SK-N-SH treated with all-trans-retinoic acid at 6 μM for 48 hours (cell line): Measurements from ENCODE around the gene ABI3BP.

Experiments
- ARNTL ChIP-seq: fragments of 450-650 bp; formaldehyde crosslinking; IDR thresholded peaks from 2 replicates; pipeline ENCODE4 v1.5.0; 2020; ENCODE audit warnings: low read depth, mild to moderate bottlenecking, moderate library complexity, borderline replicate concordance
- BACH2 ChIP-seq: fragments of 250-450 bp; sonication (Bioruptor Pico); IDR thresholded peaks from 2 replicates; pipeline ENCODE4 v1.9.0; 2021; ENCODE audit warnings: mild to moderate bottlenecking, borderline replicate concordance
- CREB5 ChIP-seq: fragments of 250-450 bp; sonication (Bioruptor Pico); IDR thresholded peaks from 2 replicates; pipeline ENCODE4 v1.5.1; 2020; ENCODE audit warnings: low read depth, mild to moderate bottlenecking, moderate library complexity
- OSR1 ChIP-seq: fragments of 250-450 bp; sonication (Bioruptor Pico); IDR thresholded peaks from 2 replicates; pipeline ENCODE4 v1.8.0; 2022; ENCODE audit warnings: moderate library complexity, mild to moderate bottlenecking, inconsistent platforms
- POU6F1 ChIP-seq: fragments of 250-450 bp; sonication (Bioruptor Pico); IDR thresholded peaks from 2 replicates; pipeline ENCODE4 v1.8.0; 2021; ENCODE audit warnings: low read depth, mild to moderate bottlenecking, moderate library complexity, borderline replicate concordance
- PPARA ChIP-seq: fragments of 250-450 bp; sonication (Bioruptor Pico); IDR thresholded peaks from 2 replicates; pipeline ENCODE4 v1.5.0; 2020; ENCODE audit warnings: mild to moderate bottlenecking, borderline replicate concordance
- RARB ChIP-seq: fragments of 250-450 bp; sonication (Bioruptor Pico); IDR thresholded peaks from 2 replicates; pipeline ENCODE4 v1.8.0; 2021; ENCODE audit warnings: mild to moderate bottlenecking, moderate library complexity
- SNAI2 ChIP-seq: fragments of 250-450 bp; sonication (Bioruptor Pico); IDR thresholded peaks from 2 replicates; pipeline ENCODE4 v1.5.0; 2020; ENCODE audit warnings: mild to moderate bottlenecking, moderate library complexity
- TCF4 ChIP-seq: fragments of 250-450 bp; sonication (Bioruptor Pico); IDR thresholded peaks from 2 replicates; pipeline ENCODE4 v1.8.0; 2021; ENCODE audit warnings: mild to moderate bottlenecking, moderate library complexity, borderline replicate concordance
- ZFP3 ChIP-seq: fragments of 250-450 bp; sonication (Bioruptor Pico); IDR thresholded peaks from 2 replicates; pipeline ENCODE4 v1.5.0; 2020; ENCODE audit warnings: mild to moderate bottlenecking, moderate library complexity
- ZFP30 ChIP-seq: fragments of 450-650 bp; formaldehyde crosslinking; IDR thresholded peaks from 2 replicates; pipeline ENCODE4 v1.5.0; 2022; ENCODE audit warnings: mild to moderate bottlenecking, moderate library complexity
- ZNF565 ChIP-seq: fragments of 450-650 bp; formaldehyde crosslinking; conservative IDR thresholded peaks from 2 replicates; pipeline ENCODE4 v1.5.0; 2020; ENCODE audit warnings: low read depth, mild to moderate bottlenecking, moderate library complexity
- TF ChIP-seq, protein P1 (sequence below): fragments of 250-450 bp; sonication (Bioruptor Pico); IDR thresholded peaks from 2 replicates; pipeline ENCODE4 v1.8.0; 2020; ENCODE audit warnings: mild to moderate bottlenecking, moderate library complexity, borderline replicate concordance
- TF ChIP-seq, protein P2 (sequence below): fragments of 250-450 bp; sonication (Bioruptor Pico); IDR thresholded peaks from 2 replicates; pipeline ENCODE4 v1.5.1; 2021; ENCODE audit warnings: mild to moderate bottlenecking, moderate library complexity

DNA sequence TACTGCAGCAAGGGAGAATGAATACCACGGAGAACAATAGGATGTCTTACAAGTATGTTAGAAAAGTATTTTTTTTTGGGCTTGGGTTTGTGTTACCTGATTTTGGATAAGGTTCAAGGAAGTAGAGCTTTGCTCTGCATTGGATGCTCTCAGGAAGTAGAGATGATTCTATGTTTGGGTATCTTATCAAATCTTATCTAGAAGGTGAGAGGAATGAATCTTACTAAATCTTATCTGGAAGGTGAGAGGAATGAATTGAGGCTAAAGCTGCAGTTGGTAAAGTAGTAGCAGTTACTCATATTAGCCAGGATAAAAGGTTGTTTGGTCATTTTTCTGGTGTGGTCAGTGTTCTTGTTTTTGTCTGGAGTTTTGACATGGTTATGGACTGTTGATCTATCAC lies 266.5 kb downstream of the ABI3BP start:
- TF ChIP-seq PPARA (CRISPR knock-in tag) (no peak), CREB5 (CRISPR knock-in tag) (no peak), ARNTL (no peak), ZNF565 (CRISPR knock-in tag) (no peak), RARB (CRISPR knock-in tag) (no peak), OSR1 (CRISPR knock-in tag) (no peak), BACH2 (no peak), TCF4 (CRISPR knock-in tag) (no peak), ZFP3 (CRISPR knock-in tag) (no peak), POU6F1 (CRISPR knock-in tag) (no peak), ZFP30 (CRISPR knock-in tag) (no peak), SNAI2 (CRISPR knock-in tag) (no peak)
- TF ChIP-seq, protein P1, sequence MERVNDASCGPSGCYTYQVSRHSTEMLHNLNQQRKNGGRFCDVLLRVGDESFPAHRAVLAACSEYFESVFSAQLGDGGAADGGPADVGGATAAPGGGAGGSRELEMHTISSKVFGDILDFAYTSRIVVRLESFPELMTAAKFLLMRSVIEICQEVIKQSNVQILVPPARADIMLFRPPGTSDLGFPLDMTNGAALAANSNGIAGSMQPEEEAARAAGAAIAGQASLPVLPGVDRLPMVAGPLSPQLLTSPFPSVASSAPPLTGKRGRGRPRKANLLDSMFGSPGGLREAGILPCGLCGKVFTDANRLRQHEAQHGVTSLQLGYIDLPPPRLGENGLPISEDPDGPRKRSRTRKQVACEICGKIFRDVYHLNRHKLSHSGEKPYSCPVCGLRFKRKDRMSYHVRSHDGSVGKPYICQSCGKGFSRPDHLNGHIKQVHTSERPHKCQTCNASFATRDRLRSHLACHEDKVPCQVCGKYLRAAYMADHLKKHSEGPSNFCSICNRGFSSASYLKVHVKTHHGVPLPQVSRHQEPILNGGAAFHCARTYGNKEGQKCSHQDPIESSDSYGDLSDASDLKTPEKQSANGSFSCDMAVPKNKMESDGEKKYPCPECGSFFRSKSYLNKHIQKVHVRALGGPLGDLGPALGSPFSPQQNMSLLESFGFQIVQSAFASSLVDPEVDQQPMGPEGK: no peak
- TF ChIP-seq, protein P2, sequence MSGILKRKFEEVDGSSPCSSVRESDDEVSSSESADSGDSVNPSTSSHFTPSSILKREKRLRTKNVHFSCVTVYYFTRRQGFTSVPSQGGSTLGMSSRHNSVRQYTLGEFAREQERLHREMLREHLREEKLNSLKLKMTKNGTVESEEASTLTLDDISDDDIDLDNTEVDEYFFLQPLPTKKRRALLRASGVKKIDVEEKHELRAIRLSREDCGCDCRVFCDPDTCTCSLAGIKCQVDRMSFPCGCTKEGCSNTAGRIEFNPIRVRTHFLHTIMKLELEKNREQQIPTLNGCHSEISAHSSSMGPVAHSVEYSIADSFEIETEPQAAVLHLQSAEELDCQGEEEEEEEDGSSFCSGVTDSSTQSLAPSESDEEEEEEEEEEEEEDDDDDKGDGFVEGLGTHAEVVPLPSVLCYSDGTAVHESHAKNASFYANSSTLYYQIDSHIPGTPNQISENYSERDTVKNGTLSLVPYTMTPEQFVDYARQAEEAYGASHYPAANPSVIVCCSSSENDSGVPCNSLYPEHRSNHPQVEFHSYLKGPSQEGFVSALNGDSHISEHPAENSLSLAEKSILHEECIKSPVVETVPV (CRISPR knock-in tag): no peak
